GM10266 (cell line): Measurements from ENCODE around the gene SQOR.

Experiments
- DNase-seq: peaks from one replicate; pipeline ENCODE4 v3.0.0; 2012; ENCODE audit errors: extremely low spot score
- TF ChIP-seq, protein P1 (sequence below): IDR thresholded peaks from 2 replicates; pipeline ENCODE4 v1.5.1; 2012; ENCODE audit warnings: mild to moderate bottlenecking, low read depth; ENCODE audit not compliant: control insufficient read depth, insufficient read depth; ENCODE audit errors: missing control alignments

The SQOR gene

DNA sequence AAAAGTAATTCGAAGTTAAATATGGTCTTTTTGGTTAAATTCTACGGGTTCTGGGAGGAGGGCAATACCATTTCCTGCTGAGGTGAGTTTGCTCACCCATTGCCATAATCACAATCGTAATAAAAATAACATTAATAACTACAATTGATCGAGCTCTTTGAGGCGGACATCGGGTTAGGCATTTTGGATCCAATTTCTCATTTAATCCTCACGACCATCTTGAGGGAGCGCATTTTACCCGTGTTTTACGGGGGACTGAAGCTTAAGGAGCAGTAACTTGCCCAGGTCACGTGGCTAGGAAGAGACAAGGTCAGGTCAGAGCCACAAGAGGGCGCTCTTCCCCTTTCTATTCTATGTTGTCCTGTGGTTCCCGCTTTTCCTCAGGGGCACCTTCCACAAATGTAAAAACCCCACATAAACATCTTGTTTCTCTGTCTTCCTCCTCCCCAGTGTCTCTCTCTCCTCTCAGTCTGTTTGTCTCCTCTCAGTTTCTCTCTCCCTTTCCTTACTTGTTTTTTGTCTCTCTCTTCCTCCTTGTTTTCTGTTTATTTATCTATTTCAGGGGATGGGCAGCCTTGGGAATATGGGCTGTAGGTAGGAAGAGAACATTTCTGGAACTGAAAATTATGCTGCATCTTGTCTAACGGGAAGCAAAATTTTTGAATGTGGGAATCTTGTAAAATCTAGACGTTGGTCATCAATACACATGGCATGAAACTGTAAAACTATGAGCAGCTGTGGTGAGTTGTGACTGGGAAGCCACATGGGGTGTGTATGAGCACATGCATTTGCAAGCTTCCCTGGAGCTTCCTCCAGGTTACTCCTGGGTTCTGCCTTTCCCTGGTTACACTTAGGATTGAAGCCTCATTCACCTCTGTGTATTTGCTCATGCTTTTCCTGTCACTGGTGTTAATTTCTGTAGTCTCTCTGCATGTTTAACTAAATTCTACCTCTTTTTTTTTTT is 71.0 kb downstream of the SQOR start:
- DNase-seq, result peak; percentile 75
- TF ChIP-seq, protein P1, sequence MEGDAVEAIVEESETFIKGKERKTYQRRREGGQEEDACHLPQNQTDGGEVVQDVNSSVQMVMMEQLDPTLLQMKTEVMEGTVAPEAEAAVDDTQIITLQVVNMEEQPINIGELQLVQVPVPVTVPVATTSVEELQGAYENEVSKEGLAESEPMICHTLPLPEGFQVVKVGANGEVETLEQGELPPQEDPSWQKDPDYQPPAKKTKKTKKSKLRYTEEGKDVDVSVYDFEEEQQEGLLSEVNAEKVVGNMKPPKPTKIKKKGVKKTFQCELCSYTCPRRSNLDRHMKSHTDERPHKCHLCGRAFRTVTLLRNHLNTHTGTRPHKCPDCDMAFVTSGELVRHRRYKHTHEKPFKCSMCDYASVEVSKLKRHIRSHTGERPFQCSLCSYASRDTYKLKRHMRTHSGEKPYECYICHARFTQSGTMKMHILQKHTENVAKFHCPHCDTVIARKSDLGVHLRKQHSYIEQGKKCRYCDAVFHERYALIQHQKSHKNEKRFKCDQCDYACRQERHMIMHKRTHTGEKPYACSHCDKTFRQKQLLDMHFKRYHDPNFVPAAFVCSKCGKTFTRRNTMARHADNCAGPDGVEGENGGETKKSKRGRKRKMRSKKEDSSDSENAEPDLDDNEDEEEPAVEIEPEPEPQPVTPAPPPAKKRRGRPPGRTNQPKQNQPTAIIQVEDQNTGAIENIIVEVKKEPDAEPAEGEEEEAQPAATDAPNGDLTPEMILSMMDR, result peak; percentile 79

DNA sequence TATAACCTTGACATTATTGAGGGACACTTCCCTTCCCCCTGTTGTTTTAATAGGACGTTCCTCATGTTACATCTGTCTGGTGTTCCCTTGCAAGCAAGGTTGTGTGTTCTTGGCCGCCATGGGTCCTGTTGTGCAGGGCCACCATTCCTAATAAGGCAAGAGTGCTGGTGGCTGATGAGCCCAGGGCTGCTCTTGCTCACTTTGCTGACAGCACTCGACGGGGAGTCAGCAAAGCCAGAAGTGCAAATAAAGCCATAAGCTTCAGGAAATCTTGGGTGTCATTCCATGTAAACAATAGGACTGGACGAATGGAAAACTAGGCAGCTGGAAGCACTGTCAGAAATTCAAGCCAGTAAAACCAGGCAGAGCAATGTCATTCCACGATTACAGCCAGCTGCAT is 75.8 kb downstream of the SQOR start:
- TF ChIP-seq, protein P1, result no peak
- DNase-seq, result no peak

DNA sequence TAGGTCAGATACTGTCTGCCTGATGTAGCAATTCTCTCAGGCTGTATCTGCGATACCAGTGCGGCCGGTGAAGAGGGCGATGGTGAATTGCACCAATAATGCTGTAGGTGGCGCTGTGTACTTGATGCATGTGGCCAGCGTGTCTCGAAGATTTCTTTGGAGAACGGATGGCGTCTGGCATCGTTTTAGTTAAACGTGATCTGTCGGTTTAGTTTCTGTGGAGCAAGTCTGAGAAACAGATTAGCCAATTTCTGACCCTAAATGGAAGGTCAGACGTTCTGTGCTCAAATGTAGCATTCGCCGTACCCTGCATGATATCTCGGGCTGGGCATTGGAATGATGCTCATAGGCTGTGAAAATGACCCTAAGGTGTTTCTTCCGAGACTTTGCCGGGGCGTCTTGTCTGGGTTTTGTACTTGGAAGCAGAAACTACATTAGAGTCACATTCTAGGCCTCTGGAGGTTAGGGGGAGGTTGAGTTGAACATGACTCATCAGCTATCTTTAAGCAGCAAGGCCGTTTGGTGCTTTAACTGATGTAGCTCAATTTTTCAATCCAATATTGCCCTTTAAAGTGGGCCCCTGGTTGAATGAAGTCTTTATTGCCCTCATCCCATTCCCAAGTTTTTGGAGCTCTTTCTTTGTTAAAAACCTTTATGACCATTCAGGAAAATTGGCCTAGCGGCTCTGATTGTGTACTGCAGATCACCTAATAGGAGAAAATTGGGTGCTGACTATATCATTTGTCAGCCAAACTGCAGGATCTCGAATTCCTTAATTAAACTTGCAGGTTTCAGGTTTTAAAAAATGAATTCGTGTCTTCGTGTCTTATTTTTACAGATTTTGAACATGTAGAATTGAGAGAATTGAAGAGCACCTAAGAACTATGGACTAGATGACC is 80.0 kb downstream of the SQOR start:
- no peak for DNase-seq
- TF ChIP-seq, protein P1, result peak; percentile 73

DNA sequence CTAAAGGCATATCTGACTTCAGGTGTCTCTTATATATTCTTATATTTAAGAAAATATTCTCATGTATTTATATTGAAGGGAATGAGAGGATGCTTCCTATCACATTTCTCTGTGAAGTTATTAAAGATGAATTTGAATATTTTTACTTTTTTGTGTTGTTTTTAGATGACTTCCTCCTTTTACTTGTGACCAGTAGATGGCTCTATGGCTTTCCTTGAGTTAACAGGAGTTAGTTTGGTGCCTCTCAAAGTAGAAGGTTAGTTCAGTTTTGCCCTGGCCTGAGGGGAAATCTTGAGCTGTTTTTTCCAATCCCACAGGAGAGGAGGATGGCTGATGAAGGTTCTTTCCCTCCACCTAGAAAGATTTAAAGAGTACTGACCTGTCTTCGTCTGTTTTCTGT is 80.7 kb downstream of the SQOR start:
- DNase-seq, result no peak

DNA sequence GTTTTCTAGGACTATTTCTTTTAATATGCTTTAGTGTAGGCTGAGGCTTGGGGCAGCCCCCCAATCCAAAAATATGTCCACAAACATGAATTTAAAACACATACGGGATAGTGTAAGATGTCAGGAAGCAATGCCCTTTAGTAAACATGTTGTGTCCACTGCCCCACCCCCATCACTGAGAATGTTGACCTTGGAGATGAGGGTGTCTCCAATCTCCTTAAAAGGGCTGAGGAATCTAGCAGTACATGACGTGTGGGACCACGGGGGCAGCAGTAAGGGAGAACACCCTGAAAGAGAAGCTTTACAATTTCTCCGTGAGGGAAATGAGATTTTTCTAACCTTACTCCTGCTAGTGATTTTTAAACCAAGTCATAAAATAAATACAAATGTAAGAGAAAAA is 84.7 kb downstream of the SQOR start:
- TF ChIP-seq, protein P1, result no peak
- no peak for DNase-seq

More for the DNA sequence above, 80.7 kb downstream of the SQOR start:
- TF ChIP-seq, protein P1, result peak; percentile 37

DNA sequence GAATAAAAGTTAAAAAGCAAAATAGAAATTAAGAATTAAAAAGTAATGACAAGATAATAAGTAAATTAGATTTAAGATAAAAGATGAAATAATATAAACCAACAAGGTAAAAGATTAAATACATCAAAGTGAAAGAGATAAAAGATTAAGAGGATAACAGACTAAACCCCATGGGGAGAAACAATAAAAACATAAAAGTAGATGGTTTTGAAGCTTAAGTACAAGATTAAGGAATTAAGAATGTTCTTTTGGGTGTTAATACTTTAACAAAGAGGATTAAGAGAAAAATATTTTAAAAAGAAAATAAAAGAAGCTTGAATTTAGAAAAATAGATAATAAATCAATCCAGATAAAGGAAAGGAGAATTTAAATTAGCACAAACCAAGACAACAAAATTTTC is 85.4 kb downstream of the SQOR start:
- TF ChIP-seq, protein P1, result no peak
- no peak for DNase-seq
